OCI-LY7 (cell line): ENCODE results near the gene SLAIN2.

Experiments
- EZH2phosphoT487 ChIP-seq: fragments of 200-600 bp; sonication (generic); IDR thresholded peaks from 2 replicates; pipeline ENCODE4 v1.6.1; 2018; ENCODE audit warnings: low read depth, borderline replicate concordance, mild to moderate bottlenecking, mixed run types, antibody characterized with exemption, low read length, moderate library complexity, mixed read lengths
- TF ChIP-seq, protein P1 (sequence below): fragments of 200-600 bp; sonication (generic); conservative IDR thresholded peaks from 2 replicates; pipeline ENCODE4 v1.5.1; 2014; ENCODE audit warnings: mild to moderate bottlenecking, antibody characterized with exemption, low read length, moderate library complexity, mixed read lengths

DNA sequence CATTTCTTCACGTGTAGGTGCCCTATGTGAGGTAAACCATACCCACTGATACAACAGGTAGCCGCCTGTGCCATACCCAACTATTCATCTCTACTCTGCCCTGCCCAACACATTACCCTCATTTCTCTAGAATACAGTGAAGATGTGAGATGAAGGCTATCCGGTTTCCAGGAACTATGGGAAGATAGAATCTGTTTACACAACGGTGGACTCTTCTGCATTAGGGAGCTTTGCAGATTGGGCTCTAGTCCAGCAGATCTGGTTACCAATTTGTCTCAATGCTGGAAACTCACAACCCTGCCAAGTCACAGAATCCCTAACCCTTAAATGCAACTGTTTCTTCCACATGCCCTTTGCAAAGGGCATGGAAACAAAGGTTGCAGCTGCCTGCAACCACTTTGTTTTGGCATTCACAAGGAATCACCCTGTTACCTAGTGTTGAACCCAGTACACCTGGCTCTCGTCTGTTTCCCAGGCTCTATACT is 6.4 kb upstream of the SLAIN2 start:
- TF ChIP-seq, protein P1, sequence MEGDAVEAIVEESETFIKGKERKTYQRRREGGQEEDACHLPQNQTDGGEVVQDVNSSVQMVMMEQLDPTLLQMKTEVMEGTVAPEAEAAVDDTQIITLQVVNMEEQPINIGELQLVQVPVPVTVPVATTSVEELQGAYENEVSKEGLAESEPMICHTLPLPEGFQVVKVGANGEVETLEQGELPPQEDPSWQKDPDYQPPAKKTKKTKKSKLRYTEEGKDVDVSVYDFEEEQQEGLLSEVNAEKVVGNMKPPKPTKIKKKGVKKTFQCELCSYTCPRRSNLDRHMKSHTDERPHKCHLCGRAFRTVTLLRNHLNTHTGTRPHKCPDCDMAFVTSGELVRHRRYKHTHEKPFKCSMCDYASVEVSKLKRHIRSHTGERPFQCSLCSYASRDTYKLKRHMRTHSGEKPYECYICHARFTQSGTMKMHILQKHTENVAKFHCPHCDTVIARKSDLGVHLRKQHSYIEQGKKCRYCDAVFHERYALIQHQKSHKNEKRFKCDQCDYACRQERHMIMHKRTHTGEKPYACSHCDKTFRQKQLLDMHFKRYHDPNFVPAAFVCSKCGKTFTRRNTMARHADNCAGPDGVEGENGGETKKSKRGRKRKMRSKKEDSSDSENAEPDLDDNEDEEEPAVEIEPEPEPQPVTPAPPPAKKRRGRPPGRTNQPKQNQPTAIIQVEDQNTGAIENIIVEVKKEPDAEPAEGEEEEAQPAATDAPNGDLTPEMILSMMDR, result no peak
- no peak for TF ChIP-seq EZH2phosphoT487
